ENCODE measurements around the gene UBL7.

Gene UBL7

DNA sequence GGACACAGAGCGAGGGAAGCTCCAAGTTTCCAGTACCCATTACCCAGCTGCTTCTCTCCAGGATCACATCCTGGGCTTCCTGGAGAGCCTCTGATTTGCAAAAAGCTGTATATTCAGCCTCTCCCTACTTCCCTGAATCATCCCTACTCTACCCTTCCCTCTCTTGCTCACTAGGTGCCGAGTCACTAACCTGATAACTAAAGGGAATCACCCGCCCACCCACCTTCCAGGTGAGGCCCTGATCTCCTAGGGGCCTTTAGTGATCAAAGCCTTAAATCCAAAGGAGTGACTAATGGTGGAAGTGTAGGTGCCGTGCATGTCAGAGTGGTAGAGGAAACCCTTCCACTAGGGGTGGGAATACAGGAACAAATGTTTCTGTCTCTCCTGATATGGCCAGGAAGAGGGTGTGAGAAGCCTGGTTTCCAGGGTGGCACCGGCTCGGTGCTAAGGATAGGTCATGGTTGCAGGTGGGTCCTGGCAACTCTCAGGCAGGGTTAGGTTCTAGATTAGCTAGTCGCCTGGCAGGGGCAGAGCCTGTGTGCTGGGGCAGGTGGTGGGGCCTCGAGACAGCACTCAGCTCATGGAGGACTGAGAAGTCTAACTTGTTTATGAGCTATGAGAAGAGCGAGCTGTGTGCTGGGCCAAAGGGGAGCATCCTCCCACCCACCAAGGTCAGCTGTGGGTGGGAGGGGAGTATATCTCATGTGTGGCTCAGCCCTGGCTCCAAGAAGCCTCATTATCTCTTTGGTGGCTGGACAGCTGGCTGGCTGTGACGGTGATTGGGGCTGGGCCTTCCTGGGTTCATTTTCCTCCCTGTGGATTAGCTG, 37.3 kb downstream of the UBL7 start:
- DNase-seq (ENCODE audit: low read depth, low spot score) = no peak

DNA sequence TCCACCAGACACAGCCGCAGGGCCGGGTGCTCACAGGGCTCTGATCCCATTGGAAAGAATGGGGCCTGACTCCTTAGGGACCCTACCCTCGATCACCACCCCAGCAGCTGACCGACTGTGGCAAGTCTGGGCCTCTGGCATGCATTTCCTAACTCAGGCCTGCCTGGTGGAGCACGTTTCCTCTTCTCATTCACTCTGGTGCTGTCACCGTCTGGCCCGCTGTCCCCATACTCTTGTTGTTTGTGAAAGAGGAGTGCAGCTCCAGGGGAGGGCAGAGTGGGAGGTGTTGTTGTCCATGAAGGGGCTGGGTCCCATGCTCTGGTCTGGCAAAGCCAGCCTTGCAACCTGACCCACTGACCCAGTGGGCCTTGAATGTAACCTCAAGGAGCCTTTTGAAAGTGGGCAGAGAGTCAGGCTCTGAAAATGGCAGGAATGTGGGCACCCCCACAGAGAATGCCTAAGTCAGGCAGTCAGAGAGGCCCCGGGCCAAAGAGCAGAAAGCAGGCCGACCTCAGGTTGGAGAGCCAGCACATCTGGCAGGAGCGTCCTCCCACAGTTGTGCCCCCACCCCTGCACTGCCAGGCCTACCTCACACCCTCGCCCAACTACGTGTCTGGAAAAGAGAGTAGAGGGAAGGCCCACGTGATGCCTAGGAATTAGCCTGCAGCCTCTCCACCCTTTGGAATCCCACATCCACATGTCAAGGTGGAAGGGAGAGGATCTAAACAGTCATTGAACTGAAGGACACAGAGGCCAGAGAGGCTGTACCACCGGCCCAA, 38.1 kb downstream of the UBL7 start:
- DNase-seq (ENCODE audit: low read depth, low spot score) = peak; percentile 17

DNA sequence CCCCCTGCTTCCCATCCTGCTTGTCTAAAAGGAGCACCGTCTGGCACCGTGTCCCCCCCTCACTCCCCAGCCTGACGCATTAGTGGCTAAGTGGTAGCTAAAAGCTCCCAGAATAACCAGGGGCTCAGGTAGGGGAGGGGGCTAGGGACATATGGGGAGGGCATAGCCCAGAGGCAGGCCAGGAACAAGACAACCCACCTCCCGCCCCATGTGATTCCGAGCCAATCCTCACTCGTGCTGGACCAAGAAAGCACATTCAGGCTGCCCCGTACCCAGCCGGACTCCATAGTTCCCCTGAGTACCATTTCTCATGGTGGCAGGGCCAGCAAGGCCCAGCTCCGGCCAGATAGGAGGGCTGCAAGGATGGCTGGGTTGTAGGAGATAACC, 38.7 kb downstream of the UBL7 start:
- no peak for DNase-seq (ENCODE audit: low read depth, low spot score)

DNA sequence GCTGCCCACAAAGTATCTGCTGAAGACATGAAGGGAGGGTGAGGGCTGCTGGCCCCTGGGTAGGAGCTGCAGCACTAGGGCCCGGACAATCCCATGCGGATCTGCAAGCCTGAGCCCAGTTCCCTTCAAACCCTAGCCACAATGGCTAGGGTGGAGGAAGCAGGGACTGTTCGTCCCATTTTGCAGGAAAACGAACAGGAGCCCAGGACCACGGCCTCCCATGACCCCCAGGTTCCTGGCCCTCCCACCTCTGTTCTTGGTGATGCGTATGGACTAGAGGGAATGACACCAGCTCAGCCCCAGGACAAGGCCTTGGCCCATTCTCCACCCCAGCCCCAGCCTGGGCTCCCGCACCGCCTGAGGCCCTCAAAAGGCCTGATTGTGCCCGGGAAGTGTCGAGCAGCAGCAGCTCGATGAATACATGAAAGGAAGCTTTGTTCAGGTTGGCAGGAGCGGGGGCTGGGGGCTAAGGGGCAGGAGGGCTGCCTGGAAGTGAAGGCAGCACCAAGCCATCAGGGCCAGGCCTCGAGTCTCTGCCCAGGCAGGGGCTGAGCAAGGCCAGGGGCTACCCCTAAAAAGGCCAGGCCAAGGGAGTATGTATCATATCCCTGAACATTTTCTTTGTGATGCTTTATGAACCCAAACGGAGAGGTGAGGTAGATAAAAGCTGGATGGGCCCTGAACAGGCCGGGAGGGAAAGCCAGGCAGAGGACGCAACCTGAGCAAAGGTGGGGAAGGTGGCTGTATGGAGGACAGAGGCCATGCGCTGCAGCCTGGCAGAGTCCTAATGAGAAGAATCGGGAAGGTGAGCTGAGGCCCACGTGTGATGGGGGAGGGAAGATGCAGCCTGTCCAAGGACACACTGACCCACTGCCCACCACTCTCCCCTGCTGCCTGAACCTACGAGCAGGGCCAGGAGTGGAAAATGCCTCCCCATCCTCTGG, 39.4 kb downstream of the UBL7 start:
- DNase-seq (ENCODE audit: low read depth, low spot score) = no peak

DNA sequence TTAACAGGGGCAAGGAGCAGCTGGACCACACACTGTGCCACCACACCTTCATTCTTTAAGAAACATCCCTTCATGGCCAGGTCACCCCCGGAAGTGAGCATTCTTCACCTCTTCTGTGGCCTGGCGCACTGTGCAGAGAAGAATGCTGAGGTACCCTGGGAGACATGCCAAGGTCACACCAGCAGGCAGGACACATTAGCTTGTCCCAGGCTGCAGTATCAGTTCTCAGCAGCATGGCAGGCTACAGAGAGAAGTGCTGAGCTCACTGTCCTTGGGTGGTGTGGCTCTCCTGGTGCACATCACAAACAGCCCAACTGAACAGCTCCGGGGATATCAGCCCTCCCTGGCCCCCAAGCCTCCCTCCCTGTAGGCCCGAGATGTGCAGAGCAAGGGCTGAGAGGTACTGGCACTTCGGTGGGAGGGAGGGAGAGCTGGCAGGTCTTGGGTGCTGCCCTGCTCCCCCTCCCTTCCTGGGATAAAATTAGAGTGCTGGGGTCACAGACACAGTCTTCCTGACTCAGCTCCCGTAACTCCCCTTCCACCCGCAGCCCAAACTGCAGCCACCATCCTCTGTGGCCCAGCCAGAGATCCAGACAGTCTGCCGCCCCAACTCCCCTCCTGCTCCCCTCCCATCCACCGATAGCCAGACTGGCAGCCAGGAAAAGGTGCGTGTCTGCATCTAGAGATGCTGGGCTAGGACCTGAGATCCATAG, 40.6 kb downstream of the UBL7 start:
- no peak for DNase-seq (ENCODE audit: low read depth, low spot score)

DNA sequence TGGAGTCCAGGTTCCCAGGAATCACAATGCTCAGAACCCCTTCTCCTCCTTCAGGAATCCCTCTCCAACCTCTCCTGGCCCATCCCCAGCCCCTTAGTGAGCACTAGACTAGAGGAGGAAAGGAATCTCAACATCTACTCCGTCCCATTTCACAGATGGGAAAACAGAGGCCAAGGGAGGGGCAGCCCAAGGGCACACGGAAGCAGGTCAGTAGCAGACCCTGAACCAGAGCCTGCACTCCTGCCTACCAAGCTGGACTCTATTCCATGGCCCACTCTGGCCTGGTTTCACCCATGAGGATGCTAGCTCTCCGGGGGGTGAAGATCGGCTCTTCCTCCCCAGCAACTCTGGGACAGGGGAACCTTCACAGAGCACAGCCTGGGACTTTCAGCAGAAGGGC, 41.5 kb downstream of the UBL7 start:
- DNase-seq (ENCODE audit: low read depth, low spot score) = no peak

DNA sequence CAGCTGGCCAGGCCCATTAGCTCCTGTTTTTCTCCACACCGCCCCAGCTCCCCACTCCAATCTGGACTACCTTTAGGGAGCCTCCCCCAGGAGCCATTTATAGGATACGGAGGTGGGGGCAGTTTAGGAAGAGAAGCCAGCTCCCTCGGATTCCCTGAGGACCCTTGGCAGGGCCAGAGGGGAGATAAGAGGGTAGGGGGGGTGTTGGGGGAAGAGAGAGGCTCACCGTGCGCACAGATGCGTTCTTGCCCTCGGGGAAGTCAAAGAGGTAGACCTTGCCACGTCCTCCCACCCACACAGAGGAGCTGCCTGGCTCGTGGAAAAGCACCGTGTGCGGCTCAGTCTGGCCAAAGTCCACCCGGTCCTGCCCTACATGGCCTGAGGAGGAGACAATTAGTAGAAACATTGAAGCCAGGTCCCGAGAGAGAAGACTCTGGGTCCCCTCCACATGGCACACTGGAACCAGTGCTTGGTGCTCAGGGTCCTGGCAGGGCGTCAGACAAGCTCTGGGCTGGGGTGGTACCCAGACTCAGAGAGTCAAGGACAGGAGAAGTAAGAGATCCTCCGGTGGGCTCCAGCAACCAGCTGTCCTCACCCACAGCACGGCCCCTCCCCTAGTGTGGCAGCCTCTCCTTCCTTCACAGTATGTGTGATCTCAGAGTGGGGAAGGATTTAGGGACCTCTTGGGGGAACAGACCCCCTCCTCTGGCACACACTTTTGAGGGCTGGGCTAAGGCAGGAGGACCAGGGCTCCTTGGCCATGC, 42.2 kb downstream of the UBL7 start:
- DNase-seq (ENCODE audit: low read depth, low spot score) = no peak

DNA sequence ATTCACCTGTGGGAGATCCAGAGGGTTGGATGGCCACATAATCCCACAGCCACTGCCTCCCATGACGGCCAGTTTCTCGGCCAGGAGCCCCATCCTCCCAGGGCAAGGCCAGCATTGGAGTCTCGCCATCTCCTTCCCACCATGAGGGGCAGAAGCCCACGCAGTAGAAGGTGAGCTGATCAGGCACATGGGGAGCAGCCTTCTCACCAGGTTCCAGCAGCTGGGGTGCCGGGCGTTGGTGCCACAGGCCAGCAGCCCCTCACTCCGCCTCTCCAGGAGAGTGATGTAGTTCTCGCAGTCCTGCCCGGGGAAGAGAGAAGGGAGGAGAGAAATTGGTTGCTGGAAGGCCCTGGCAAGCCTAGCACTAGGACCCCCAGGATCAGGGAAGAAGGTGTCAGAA, 43.3 kb downstream of the UBL7 start:
- DNase-seq (ENCODE audit: low read depth, low spot score) = no peak

DNA sequence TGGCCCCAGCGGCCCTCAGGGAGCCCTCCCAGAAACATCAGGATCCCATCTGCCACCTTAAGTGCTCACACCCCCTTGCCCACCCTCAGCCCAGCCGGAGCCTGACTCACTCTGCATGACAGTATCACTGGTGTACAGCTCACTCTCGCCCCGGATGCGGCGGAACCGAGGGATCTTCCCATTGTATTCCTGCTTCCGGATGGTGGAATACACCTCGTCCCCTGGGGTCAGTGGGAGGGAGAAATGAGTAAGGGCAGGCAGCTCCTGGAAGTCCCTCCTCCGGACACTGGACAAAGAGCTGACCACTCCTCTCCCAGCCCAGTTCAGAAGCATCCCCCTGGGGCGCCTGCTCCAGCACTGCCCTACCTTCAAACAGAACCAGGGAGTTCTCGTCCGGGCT, 43.7 kb downstream of the UBL7 start:
- no peak for DNase-seq (ENCODE audit: low read depth, low spot score)

DNA sequence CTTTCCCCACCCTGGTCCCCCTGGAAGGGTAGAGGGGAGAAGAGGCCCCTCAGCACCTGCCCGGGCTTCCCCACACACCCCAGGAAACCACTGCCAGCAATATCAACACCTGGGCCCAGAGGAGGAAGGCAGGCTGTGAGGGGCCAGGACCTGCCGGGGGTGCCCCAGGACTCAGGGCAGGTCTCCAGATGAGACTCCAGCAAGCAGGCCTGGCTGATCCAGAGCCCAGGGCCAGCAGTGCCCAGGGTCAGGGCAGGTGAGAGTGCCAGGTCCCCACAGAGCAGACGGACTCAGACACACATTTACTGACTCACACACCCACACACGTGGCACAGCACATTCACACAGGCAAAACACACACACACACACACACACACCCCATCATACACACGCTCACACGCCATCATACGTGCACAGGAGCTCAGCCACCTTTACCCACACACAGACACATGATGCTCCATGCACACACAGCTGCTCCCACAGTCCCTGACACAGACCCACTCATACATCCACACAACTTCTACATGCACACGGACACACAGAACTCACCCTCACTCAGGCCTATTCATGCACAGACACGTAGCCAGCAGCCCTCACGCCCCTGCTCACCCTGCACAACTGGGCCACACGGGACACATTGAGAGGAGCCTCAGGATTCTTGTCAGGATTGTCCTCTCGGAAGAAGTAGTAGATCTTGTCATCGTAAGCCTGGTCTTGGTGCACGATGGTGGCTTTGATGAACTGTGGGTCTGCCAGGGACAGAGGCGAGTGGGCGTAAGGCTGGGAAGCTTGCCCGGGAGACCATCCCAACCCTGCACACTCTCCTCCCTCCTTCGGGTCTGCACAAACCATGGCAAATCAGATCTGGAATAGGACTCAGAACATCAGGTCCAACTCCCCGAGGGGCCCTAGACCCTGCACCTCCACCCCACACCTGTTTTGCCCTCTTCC, 44.7 kb downstream of the UBL7 start:
- DNase-seq (ENCODE audit: low read depth, low spot score) = no peak

DNA sequence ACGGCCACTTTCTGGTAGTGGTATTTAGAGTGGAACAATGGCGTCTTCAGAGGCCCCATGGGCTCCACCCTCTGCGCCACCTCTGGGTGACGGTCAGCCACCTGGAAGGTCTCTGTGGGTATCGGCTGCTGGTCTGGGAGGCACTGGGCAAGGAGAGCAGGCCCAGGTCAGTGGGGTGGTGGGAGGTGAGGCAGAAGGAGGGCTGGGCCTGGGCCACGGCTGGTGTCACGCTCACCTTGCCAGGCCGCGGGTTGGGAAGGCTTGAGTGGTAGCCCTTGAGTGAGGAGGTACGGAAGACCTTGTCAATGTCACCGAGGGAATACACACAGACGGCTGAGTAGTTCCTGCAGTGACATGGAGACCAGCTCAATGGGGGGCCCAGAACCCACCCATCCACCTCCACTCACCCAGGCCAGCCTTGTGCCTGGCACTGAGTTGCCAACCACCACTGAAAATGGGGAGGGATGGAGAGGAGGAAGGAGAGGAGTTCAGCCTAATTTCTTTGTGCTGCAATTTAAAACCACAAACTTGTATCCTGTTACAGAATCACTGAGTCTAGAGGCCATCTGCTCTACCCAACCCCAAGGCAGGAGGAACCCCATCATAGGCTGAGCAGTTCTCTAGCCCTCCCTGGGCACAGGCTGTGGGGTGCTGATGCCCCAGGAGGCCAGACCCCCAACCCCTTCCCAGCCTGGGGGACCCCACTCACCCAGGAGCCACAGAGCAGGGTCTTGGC, 46.2 kb downstream of the UBL7 start:
- DNase-seq (ENCODE audit: low read depth, low spot score) = no peak

DNA sequence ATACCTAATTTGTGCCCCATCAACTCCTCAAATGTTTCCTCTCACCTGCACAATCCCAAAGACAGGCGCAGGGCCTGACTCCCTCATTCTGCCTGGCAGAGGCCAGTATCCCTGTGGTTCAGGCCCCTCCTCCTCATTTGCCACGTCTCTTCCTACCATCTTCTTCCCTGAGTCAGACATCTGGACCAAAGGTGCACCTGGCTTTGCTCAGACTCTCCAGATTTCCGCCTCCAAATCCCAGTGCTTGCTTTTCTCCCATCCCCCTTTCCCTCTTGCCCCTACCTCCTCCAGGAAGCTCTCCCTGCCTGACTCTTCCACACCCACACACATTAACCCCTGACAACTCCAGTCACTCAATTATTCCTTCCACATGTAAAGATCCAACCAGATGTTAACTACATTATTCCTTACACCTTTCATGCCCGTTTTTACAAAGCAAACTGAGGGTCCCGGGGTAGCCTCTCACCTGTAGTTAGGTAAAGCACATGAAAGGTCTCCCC, 46.8 kb downstream of the UBL7 start:
- DNase-seq (ENCODE audit: low read depth, low spot score) = no peak

DNA sequence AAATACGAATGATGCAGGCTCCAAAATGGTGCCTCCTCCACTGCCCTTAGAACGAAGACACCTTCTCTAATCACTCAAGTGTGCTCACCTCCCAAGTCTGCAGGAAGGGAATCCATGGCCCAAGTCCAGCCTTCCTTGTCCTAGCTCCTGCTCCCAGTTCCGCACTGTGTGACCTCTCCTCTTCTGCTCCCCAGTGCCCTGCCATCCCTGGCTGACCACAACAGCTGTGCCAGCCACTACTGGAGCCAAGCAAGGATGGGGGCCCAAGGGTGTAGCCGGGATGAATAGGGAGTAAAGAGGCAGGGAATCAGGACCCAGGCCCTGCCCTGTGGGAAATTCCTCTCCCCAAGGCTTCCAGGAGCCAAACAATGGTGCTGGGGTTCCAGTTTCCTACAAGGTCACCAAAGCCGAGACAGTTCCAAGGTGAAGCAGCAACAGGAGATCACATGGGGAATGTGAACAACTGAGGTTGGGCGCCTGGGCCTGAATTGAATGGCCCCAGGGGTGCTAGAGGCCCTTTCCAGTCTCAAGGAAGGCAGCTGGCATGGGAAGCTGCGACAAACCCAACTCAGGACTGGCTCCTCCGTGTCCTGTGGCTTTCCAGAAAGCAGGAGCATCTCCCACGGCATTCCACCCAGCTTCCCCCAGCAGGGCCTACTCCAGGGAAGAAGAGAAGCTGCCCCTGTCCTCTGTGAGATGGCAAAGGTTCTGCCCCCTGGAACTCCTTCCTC, 47.4 kb downstream of the UBL7 start:
- DNase-seq (ENCODE audit: low read depth, low spot score) = no peak

DNA sequence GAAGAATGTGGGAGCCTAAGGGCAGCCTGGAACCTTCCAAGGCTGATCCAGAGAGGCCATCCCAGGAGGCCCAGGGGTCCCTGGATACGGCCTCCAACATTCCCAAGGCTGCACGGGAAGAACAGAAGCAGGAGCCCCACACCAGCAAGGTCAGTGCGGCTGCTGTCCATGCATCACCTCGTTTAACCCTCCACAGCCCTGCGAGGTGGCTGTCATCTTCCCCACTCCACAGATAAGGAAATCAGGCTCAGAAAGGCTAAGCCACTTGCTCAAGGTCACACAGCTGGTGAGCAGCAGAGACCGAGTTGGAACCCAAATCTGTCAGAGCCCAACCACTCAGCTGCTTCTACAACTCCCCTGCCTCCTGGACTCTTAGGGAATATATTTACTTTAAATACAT, 48.8 kb downstream of the UBL7 start:
- DNase-seq (ENCODE audit: low read depth, low spot score) = no peak

DNA sequence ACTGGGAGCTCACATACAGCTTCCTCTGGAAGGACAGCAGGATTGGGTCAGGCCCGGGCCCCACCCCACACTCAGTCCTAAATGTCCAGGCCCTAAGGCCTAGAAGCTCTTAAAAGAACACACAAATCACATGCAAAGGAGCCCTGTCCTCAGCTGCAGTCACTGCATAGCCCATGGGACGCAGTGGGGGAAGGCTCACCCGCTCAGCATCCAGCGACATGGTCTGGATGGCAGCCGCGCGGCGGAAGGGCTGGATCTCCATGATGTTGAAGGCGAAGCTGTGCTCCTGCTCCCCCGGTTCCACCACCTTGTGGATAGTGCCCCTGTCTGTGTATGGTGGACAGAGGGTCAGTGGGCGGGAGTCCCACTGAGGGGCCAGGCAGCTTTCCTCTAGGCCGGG, 49.3 kb downstream of the UBL7 start:
- no peak for DNase-seq (ENCODE audit: low read depth, low spot score)

DNA sequence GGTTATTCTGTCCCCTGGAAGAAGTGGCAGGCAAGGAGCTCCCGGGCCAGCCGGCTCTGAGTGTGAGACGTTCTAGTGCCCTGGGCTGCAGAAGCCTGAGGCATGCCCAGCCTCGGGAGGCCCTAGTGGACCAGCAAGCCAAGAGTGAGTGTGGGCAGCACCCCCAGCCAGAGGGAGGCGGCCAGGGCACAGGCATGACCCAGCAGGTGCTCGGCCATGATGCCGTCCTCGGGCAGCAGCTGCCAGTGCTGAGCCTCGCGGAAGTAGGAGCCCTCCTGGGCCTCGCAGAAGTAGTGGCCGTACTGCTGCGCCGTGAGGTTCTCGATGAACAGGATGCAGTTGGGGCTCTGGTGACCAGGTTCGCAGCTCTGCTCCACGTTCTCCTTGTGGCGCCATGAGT, 50.5 kb downstream of the UBL7 start:
- DNase-seq (ENCODE audit: low read depth, low spot score) = no peak

DNA sequence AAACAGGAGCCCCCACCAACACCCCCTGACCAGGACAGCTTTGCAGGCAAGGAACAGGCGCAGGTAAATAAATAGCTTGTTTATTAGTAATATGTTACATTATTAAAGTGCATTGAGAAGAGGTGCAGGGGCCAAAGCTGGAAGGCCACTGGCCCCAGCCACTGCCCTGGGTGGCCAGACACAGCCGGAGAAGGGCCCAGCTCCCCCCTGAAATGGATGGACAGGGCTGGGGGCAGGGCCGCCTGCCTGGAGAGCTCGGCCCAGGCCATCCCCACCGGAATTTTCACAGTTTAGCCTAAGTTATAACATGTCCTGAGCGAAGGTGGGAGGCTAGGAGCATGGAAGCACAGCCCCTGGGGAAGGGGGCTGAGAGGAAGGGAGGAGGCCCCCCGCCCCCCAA, 51.7 kb downstream of the UBL7 start:
- no peak for DNase-seq (ENCODE audit: low read depth, low spot score)

DNA sequence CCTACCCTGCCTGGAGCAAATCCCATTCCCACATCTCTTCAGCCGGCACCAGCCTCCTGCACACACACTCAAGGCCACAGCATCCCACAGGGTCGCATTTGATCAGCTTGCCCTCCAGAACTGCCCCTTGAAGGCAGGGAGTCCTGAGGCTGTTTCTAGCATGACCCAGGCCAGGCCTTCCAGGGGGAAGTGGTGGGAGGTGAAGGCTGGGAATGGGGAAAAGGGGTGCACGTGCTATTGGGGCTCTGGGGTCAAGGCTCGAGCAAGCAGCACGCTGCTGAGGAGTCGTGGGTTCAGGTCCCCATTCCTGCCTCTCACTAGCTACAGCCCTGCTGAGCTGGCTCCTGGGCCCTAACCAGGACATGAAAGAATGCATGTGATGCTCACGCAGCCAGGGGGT, 52.1 kb downstream of the UBL7 start:
- no peak for DNase-seq (ENCODE audit: low read depth, low spot score)
